Fibroblast of mammary gland (primary cell): Measurements from ENCODE around the gene ARHGAP15.

Experiments
- DNase-seq: peaks from one replicate; pipeline ENCODE4 v3.0.0-alpha.2; 2010; ENCODE audit warnings: low read depth
- H3K4me3 ChIP-seq: 2 replicates; pipeline ENCODE4 v1.5.1; 2011; ENCODE audit warnings: low read depth, mild to moderate bottlenecking, low read length, moderate library complexity; ENCODE audit not compliant: control insufficient read depth
- TF ChIP-seq, protein P1 (sequence below): conservative IDR thresholded peaks from 2 replicates; pipeline ENCODE4 v1.5.1; 2011; ENCODE audit warnings: low read depth, low read length, inconsistent platforms; ENCODE audit not compliant: control insufficient read depth, insufficient read depth

ARHGAP15 gene

DNA sequence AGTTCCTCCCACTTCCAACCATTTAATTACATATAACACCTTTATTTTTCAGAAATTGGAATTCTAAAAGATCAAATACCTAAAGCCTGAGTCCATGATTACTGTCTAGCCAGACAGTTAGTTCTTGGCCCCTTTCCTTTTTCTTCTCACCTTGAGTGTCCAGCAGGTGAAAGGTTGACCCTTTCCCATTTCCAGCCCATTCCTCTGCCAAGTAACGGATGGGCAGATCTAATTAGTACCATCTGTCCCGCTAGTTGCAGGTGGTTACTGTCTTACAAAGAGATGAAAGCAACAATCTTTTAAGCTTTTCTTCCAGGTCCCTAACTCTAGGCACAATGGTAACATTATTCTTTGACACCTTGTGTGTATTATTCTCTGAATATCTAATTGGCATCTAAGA lies 506.7 kb downstream of the ARHGAP15 start:
- H3K4me3 ChIP-seq = no peak overlapping the region
- TF ChIP-seq, protein P1, sequence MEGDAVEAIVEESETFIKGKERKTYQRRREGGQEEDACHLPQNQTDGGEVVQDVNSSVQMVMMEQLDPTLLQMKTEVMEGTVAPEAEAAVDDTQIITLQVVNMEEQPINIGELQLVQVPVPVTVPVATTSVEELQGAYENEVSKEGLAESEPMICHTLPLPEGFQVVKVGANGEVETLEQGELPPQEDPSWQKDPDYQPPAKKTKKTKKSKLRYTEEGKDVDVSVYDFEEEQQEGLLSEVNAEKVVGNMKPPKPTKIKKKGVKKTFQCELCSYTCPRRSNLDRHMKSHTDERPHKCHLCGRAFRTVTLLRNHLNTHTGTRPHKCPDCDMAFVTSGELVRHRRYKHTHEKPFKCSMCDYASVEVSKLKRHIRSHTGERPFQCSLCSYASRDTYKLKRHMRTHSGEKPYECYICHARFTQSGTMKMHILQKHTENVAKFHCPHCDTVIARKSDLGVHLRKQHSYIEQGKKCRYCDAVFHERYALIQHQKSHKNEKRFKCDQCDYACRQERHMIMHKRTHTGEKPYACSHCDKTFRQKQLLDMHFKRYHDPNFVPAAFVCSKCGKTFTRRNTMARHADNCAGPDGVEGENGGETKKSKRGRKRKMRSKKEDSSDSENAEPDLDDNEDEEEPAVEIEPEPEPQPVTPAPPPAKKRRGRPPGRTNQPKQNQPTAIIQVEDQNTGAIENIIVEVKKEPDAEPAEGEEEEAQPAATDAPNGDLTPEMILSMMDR = no peak
- DNase-seq = no peak

DNA sequence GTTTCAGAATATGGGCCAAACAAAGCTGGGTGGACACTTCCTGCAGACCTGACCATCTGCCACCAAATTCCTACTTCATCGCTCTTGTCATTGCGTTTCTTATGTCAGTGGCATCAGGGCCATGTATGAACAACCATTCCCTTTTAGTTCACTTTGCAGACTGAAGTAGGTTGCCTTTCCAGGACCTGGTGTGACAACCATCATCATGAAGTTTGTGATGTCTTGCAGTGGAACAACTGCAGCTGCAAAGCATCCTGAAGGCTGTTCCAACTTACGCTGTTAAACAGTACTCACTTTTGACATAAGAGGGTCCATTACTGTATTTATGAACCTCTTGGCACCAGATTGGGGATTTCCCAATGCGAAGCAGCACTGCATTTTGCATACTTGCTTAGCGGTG lies 511.6 kb downstream of the ARHGAP15 start:
- TF ChIP-seq, protein P1 = no peak

DNA sequence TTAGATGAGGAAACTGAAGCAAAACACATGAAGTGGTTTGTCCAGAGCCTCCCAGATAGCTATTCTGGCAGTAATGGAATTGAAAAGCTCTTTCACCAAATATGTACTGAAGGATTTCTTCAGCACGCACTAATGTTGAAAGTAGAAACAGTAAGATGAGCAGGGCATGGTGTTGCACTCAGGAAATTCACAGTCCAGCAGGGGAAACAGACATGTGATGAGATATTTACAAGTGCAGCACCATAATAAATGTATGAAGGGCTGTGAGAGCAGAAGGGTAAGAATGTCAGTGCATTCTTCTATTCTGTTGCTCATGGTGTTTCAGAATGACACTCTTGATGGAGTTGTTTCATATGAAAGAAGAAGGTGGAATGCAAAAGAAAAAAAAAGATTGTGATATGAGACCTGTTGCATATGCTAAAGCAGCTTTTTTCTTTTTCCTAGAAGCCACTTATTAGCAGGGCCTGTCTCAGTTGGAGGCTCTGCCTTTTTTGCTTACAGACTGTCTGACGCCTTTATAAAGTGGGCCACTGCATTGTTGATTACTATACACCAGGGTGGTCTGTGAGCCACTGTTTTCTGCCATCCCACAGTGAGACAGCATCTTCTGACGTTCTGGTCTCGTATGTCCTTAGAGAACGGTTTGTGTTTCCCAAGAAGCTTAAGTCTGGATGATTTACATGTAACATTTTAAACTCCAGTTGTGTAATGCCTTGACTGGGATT lies 516.9 kb downstream of the ARHGAP15 start:
- no peak overlapping the region for H3K4me3 ChIP-seq
- TF ChIP-seq, protein P1 = no peak
- DNase-seq = no peak

More for the DNA sequence above, 511.6 kb downstream of the ARHGAP15 start:
- DNase-seq = no peak
- no peak overlapping the region for H3K4me3 ChIP-seq

DNA sequence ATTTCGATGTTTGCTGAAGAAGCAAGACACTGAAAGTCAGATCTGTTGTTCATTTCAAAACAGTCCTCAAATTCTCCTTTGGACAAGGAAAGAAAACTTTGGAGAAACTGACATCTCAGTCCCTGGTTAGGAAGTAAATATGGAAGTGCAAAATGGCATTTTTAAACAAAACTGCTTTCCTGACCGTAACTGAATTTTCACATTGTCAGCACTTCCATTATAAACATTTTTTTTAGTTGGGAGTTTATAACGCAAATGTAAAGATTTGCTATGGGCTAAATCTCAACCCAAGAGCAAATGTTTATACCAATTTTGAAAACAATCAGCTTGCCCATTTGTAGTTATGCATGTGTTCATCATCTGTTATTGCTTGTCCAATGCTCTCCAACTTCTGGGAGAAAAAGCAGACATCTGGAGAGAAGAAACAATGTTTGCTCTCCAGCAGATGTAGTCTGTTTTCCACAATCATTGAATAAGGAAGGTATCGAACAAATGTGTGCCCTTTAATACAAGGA lies 520.1 kb downstream of the ARHGAP15 start:
- no peak overlapping the region for H3K4me3 ChIP-seq
- no peak for DNase-seq
- TF ChIP-seq, protein P1 = no peak

DNA sequence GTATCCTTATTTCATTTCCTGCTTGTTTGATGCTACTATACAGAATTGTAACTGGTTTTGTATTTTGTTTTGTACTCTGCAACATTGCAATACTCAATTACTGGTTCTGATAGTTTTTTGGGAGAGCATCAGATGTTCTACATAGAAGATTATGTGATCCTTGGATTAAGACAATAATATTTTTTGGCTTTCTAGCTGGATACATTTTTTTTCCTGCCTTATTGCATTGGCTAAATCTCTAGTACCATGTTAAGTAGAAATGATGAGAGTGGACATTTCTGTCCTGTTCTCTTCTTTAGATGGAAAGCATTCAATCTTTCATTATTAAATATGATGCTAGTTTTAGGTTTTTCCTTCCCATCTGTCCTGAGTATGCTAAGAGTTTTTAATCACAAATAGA lies 523.5 kb downstream of the ARHGAP15 start:
- DNase-seq = no peak
- no peak overlapping the region for H3K4me3 ChIP-seq
- TF ChIP-seq, protein P1 = no peak

DNA sequence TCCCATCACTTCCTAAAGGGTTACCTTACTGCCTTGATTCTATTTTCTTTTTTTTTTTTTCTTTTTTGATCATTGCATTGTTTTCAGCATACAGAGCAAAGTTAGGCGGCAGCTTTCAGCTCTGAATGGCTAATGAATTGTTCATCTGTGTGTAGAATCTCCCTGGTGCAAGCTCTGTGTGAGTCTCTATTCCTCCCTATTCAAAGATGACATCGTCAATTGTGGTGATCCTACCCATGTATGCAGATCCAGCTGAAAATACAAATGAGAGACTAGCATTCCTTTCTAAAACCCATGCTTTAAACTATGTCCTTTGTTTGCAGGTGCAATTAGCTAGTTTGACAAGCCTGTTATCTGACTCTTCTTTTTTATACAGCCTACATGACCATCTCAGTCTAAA lies 539.0 kb downstream of the ARHGAP15 start:
- TF ChIP-seq, protein P1 = no peak

More for the DNA sequence above, 539.0 kb downstream of the ARHGAP15 start:
- DNase-seq = no peak
- H3K4me3 ChIP-seq = no peak overlapping the region
